ENCODE results near the gene OR2M2.

DNA sequence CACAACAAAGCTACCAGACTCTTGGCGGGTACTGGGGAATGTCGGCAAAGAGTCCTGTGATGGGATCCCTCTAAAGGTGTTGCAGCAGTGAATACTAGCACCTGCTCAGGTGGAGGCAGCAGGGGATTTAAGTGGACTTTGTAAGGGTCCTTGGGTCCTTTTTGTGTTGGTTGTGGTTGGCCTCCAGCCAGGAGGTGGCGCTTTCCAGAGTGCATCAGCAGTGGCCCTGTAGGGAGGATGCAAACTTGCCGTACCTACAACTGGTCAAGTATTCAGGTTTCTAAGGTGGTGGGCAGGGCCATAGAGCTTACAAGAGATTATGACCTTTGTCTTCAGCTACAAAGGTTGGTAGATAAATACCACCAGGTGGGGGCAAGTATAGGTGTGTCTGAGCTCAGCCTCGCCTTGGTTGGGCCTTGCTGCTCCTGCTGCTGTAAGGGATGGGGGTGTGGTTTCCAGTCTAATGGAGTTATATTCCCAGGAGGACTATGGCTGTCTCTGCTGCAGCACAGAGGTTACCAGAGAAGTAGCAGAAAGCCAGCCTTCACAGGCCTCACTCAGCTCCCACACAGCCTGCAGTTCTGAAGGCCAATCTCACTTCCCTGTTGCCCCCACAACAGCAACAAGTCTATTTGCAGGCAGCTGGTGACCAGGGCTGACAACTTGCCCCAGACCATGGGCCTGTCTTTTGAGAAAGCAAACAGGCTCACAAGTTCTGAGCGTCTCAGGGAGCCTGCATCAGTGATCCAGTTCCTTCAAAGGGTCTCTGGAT, 22.4 kb upstream of the OR2M2 start:
- no peak for TF ChIP-seq ATF2 (IDR thresholded peaks at IDR 0.05; ENCODE audit: low read length)
- no peak for TF ChIP-seq POLR2A (IDR thresholded peaks at IDR 0.05; ENCODE audit: control extremely low read depth in 1 of 2, low read depth in 2 of 2, low read length in 2 of 2)
- TF ChIP-seq CTCF (IDR thresholded peaks at IDR 0.05; ENCODE audit: control extremely low read depth in 1 of 3, insufficient read depth in 1 of 3, low read depth in 1 of 3, low read length in 3 of 3) = no peak
- no peak for TF ChIP-seq CHD2 (IDR thresholded peaks at IDR 0.05; ENCODE audit: low read length)
- TF ChIP-seq JUND (IDR thresholded peaks at IDR 0.05; ENCODE audit: low read length) = no peak
- TF ChIP-seq TAF1 (IDR thresholded peaks at IDR 0.05; ENCODE audit: low read depth, low read length) = no peak
- no peak for TF ChIP-seq USF2 (IDR thresholded peaks at IDR 0.05; ENCODE audit: low read length)
- no peak for TF ChIP-seq CREB1 (IDR thresholded peaks at IDR 0.05)
- TF ChIP-seq SP2 (IDR thresholded peaks at IDR 0.05; ENCODE audit: low read length) = no peak
- TF ChIP-seq HDAC2 (IDR thresholded peaks at IDR 0.05; ENCODE audit: borderline replicate concordance in 1 of 2, low read depth in 2 of 2, low read length in 2 of 2) = no peak
- no peak for TF ChIP-seq RNF2 (IDR thresholded peaks at IDR 0.05; ENCODE audit: borderline replicate concordance, low read depth, low read length, missing control alignments, poor library complexity, severe bottlenecking)
- no peak for TF ChIP-seq SP1 (IDR thresholded peaks at IDR 0.05; ENCODE audit: low read depth, low read length)
- no peak for TF ChIP-seq KDM1A (IDR thresholded peaks at IDR 0.05; ENCODE audit: borderline replicate concordance, low read length)
- TF ChIP-seq RXRA (IDR thresholded peaks at IDR 0.05; ENCODE audit: insufficient read depth, low read depth, low read length) = no peak
